ENCODE results near the gene LDLR. TPM values are rescaled to one million over a fixed set of nuclear protein-coding genes. Genes with fewer than 3 reads are reported as not detected.

Gene LDLR
- total RNA-seq, 1 experiment from 2014 or later, result 127 TPM

DNA sequence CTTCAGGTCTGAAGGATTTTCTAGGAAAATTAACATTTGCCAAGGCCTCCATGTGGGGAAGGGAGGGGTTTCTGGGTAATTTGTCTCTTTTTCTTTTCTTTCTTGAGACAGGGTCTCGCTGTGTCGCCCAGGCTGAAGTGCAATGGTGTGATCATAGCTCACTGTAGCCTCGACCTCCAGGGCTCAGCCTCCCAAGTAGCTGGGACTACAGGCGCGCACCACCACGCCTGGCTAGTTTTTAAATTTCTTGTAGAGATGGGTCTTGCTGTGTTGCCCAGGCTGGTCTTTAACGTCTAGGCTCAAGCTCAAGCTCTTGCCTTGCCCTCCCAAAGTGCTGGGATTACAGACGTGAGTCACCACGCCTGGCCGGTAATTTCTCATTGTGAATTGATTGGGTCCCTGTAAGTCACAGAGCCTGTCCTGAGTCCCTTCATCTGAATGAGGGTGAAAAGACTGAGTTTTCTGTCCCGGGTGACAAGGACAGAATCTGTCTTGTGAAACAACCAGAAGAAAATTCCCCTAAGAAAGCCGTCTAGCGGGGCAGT is 76.3 kb downstream of the LDLR start:
- peaks cover 12% of the 10 kb centered on the region for H3K4me1 Mint-ChIP-seq (ENCODE audit: insufficient read depth, unreplicated experiment)
- TF ChIP-seq, protein P1, sequence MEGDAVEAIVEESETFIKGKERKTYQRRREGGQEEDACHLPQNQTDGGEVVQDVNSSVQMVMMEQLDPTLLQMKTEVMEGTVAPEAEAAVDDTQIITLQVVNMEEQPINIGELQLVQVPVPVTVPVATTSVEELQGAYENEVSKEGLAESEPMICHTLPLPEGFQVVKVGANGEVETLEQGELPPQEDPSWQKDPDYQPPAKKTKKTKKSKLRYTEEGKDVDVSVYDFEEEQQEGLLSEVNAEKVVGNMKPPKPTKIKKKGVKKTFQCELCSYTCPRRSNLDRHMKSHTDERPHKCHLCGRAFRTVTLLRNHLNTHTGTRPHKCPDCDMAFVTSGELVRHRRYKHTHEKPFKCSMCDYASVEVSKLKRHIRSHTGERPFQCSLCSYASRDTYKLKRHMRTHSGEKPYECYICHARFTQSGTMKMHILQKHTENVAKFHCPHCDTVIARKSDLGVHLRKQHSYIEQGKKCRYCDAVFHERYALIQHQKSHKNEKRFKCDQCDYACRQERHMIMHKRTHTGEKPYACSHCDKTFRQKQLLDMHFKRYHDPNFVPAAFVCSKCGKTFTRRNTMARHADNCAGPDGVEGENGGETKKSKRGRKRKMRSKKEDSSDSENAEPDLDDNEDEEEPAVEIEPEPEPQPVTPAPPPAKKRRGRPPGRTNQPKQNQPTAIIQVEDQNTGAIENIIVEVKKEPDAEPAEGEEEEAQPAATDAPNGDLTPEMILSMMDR (IDR thresholded peaks at IDR 0.05; ENCODE audit: unreplicated experiment), result no peak
- no peaks in the 10 kb centered on the region for H3K9me3 Mint-ChIP-seq (ENCODE audit: unreplicated experiment)
- POLR2A ChIA-PET, result interaction anchor here (0.8 to 1.7 kb wide), 2 partner anchors 12 to 24 kb away, joined by 3 read pairs; no protein-coding TSS in a partner anchor
- intact Hi-C loops (cut with micrococcal nuclease), result no loop called here
- no peak overlapping the region for H3K4me3 Mint-ChIP-seq (ENCODE audit: unreplicated experiment)
- no peaks in the 10 kb centered on the region for H3K27me3 Mint-ChIP-seq (ENCODE audit: insufficient read depth, unreplicated experiment)
- H3K36me3 Mint-ChIP-seq (ENCODE audit: insufficient read depth, unreplicated experiment), result peaks cover 66% of the 10 kb centered on the region
- CTCF ChIA-PET, result interaction anchor here (0.6 kb wide), 1 partner anchor 23 kb away, joined by 7 read pairs; no protein-coding TSS in a partner anchor
- DNase-seq (ENCODE audit: unreplicated experiment), result no peak
- BruUV-seq (replicated peaks), result no TSS peak
- H3K27ac Mint-ChIP-seq (ENCODE audit: low read depth, unreplicated experiment), result no peak overlapping the region

DNA sequence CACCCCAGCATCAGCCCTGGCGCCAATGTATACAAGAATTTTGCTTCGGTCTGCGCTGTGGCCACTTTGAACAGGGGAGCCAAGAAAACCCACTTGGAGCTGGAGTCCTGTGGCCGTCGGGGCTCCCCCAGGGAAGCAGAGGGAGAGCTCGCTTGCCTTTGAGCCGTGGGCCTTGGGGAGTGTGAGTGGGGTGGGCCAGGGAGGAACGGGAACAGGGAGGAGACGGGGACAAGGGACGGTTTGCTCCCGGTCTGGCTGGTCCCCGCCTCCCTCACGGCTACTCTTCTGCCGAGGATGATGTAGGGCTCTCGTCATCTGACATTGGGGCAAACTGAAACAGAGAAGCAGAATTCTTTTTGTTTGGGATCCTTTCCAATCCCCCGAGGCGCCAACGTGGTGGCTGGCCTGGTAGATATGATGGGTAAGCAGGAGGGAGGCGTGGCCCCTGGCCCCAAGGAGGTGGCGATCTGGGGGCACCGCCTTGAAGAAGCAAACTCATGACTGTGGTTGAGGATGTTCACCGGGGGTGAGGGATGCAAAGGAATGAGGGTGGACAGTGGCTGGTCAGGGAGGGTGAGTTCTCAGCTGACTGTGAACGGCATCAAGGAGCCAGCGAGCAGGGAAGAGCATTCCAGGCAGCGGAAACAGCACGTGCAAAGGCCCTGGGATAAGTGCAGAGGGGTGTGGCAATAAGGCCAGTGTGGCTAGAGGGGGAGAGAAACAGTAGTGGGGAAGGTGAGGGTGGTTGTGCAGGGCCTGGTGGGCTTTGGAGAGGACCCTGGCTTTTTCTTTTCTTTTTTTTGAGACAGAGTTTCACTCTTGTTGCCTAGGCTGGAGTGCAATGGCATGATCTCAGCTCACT is 77.2 kb downstream of the LDLR start:
- H3K4me3 Mint-ChIP-seq (ENCODE audit: unreplicated experiment), result no peak overlapping the region
- no peak for DNase-seq (ENCODE audit: unreplicated experiment)
- TF ChIP-seq, protein P1 (IDR thresholded peaks at IDR 0.05; ENCODE audit: unreplicated experiment), result no peak
- BruUV-seq (replicated peaks), result no TSS peak
- CTCF ChIA-PET, result interaction anchor here (0.6 to 1.4 kb wide), 2 partner anchors 22 to 28 kb away, joined by 5 to 7 read pairs; no protein-coding TSS in a partner anchor
- POLR2A ChIA-PET, result interaction anchor here (0.8 to 2.9 kb wide), 5 partner anchors 9 to 23 kb away, joined by 3 to 15 read pairs (median 3); no protein-coding TSS in a partner anchor
- intact Hi-C loops (cut with micrococcal nuclease), result no loop called here
- no peaks in the 10 kb centered on the region for H3K9me3 Mint-ChIP-seq (ENCODE audit: unreplicated experiment)
- peaks cover 74% of the 10 kb centered on the region for H3K36me3 Mint-ChIP-seq (ENCODE audit: insufficient read depth, unreplicated experiment)
- H3K4me1 Mint-ChIP-seq (ENCODE audit: insufficient read depth, unreplicated experiment), result peaks cover 12% of the 10 kb centered on the region
- no peaks in the 10 kb centered on the region for H3K27me3 Mint-ChIP-seq (ENCODE audit: insufficient read depth, unreplicated experiment)
- no peak overlapping the region for H3K27ac Mint-ChIP-seq (ENCODE audit: low read depth, unreplicated experiment)

DNA sequence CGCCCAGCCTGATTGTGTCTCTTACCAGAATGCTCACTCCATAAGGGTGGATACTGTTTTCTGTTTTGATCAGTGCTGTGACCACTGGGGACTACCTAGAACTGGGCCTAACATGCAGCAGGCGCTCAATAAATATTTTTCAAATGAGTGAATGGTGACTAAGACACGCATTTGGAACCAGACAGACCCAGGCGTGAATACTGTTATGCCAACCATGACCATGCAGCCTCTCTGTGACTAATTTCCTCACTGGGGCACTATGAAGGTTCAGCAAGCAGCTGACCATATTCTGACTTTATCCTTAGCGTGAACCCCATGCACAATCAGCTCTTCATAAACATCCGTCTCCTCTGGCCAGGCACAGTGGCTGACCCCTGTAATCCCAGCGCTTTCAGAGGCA is 79.3 kb downstream of the LDLR start:
- Mint-ChIP-seq H3K9me3 (ENCODE audit: unreplicated experiment) (no peaks in the 10 kb centered on the region), H3K27ac (ENCODE audit: low read depth, unreplicated experiment) (peak overlapping the region; percentile 90), H3K4me3 (ENCODE audit: unreplicated experiment) (no peak overlapping the region), H3K36me3 (ENCODE audit: insufficient read depth, unreplicated experiment) (peaks cover 83% of the 10 kb centered on the region), H3K4me1 (ENCODE audit: insufficient read depth, unreplicated experiment) (peaks cover 12% of the 10 kb centered on the region), H3K27me3 (ENCODE audit: insufficient read depth, unreplicated experiment) (no peaks in the 10 kb centered on the region)
- peak; percentile 91 for DNase-seq (ENCODE audit: unreplicated experiment)
- POLR2A ChIA-PET, result interaction anchor here (0.6 to 2.9 kb wide), 8 partner anchors 11 to 132 kb away, joined by 3 to 15 read pairs (median 4); no protein-coding TSS in a partner anchor
- TF ChIP-seq, protein P1 (IDR thresholded peaks at IDR 0.05; ENCODE audit: unreplicated experiment), result no peak
- intact Hi-C loops (cut with micrococcal nuclease), result loop anchor here (2.0 kb wide), 1 partner anchor 30 kb away; no protein-coding TSS in a partner anchor
- BruUV-seq (replicated peaks), result no TSS peak
- CTCF ChIA-PET, result interaction anchor here (0.6 to 2.4 kb wide), 3 partner anchors 13 to 52 kb away, joined by 3 to 10 read pairs (median 4); partner anchors contain the start of gene SPC24

Data from MCF 10A (cell line).